GM12865 (cell line): Measurements from ENCODE around the gene MILR1.
"Not testable (repeated sequence)": the region's sequence is repeated elsewhere in the genome, so short reads cannot be mapped to it uniquely, and the experiment has no call there.

Experiments used
- DNase-seq: peaks from one replicate; pipeline ENCODE4 v3.0.0; 2010; ENCODE audit warnings: low read depth
- H3K4me3 ChIP-seq: 2 replicates; pipeline ENCODE4 v1.5.1; 2011; ENCODE audit warnings: mild to moderate bottlenecking, low read depth, low read length, control low read depth
- TF ChIP-seq, protein P1 (sequence below): IDR thresholded peaks from 2 replicates; pipeline ENCODE4 v1.5.1; 2011; ENCODE audit warnings: low read length, control low read depth, low read depth, inconsistent platforms; ENCODE audit not compliant: insufficient read depth; ENCODE audit errors: missing control alignments

MILR1 gene

GRCh38 chr17:64460955-64461354 lies 12.0 kb downstream of the MILR1 start:
- H3K4me3 ChIP-seq: no peak overlapping the region
- TF ChIP-seq, protein P1, sequence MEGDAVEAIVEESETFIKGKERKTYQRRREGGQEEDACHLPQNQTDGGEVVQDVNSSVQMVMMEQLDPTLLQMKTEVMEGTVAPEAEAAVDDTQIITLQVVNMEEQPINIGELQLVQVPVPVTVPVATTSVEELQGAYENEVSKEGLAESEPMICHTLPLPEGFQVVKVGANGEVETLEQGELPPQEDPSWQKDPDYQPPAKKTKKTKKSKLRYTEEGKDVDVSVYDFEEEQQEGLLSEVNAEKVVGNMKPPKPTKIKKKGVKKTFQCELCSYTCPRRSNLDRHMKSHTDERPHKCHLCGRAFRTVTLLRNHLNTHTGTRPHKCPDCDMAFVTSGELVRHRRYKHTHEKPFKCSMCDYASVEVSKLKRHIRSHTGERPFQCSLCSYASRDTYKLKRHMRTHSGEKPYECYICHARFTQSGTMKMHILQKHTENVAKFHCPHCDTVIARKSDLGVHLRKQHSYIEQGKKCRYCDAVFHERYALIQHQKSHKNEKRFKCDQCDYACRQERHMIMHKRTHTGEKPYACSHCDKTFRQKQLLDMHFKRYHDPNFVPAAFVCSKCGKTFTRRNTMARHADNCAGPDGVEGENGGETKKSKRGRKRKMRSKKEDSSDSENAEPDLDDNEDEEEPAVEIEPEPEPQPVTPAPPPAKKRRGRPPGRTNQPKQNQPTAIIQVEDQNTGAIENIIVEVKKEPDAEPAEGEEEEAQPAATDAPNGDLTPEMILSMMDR: no peak
- no peak for DNase-seq

DNA sequence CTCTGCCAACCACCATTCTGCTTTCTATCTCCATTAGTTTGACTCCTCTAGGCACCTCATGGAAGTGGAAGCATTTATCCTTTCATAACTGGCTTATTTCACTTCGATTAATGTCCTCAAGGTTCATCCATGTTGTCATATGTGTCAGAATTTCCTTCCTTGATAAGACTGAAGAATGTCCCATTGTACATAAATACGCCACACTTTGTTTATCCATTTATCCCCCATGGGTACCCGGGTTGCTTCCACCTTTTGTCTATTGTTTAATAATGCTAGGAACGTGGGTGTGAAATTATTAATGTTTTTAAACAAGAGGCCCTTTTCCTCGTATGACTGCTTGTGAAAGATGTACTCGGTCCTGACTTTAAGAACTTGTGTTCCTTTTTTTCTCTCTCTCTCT lies 12.9 kb downstream of the MILR1 start:
- DNase-seq: no peak
- TF ChIP-seq, protein P1: no peak
- no peak overlapping the region for H3K4me3 ChIP-seq

DNA sequence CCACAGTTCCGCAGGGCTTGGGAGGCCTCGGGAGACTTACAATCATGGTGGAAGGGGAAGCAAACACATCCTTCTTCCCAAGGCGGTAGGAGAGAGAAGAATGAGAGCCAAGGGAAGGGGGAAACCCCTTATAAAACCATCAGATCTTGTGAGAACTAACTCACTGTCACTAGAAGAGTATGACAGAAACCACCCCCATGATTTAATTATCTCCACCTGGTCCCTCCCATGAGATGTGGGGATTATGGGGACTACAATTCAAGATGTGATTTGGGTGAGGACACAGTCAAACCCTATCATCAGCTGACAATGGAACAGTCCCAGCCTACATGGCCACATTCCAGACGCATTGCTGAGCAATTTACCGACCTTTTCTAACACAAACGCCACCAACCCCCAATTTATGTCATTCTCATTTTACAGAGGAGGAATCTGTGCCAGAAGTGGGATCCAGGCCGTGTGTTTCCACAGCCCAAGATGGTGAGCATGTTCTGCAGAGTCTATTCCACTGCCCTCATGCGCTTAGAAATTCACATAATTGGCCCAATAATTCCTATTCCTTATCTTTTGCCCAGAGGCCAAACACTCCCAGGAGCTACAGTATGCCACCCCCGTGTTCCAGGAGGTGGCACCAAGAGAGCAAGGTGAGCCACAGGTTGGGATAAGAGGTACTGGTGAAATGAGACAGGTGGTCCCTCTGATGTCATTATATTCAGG lies 17.3 kb downstream of the MILR1 start:
- DNase-seq: no peak
- H3K4me3 ChIP-seq: no peak overlapping the region
- TF ChIP-seq, protein P1: no peak

GRCh38 chr17:64466834-64467233 lies 17.9 kb downstream of the MILR1 start:
- not testable (repeated sequence) for DNase-seq, H3K4me3 ChIP-seq

DNA sequence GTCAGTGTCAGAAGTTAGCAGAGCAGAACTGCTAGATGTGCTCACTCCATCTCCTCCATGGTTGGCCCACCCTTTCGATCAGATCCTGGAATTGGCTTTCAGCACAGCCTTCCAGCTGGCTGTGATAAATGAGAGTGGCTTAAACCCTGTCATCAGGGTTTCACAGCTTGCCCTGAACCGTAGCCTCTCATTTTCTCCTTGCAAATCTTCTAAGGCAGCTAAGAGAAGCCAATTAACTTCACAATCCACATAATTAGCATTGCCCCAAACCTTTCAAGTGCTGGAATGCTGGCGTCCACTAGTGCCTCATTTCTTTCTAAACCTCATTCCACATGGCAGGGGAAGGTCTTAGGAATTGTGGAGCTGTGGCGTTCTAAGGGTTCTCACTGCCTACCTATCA lies 21.7 kb downstream of the MILR1 start:
- TF ChIP-seq, protein P1: no peak
- H3K4me3 ChIP-seq: no peak overlapping the region
- no peak for DNase-seq

- DNase-seq: no peak
- TF ChIP-seq, protein P1: no peak
- no peak overlapping the region for H3K4me3 ChIP-seq
Observed at GRCh38 chr17:64471440-64471839, 22.5 kb downstream of the MILR1 start.

- TF ChIP-seq, protein P1: no peak
- DNase-seq: no peak
- no peak overlapping the region for H3K4me3 ChIP-seq
Observed at GRCh38 chr17:64472564-64472963, 23.6 kb downstream of the MILR1 start.
